ENCODE results near the gene DPM1. TPM values are rescaled to one million over a fixed set of nuclear protein-coding genes. Genes with fewer than 3 reads are reported as not detected.

DPM1 gene
- total and polyA plus RNA-seq, 2 of the 8 experiments (the other 6 are each of a cell fraction or from before 2014, with no cell fraction given): 42.3 to 57.0 TPM

DNA sequence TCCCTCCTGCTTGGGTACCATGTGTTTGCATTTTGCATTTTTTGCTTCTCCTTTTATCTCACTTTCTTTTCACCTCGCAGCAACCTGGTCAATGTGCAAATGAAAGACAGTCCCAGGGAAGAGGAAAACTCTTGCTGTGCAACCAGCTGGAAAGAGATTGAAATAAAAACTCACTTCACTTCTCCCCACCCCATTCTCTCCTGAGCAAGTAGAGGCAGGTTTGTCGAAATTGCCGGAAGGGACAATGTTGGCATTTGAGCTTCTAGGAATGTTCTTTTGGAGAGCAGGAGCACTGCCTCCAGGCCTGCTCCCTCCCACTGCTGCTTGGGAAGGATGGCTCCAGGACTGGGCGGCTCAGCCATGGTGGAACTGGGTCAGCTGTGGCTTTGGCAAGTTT, 34.0 kb upstream of the DPM1 start:
- no peak overlapping the region for H3K14ac ChIP-seq (ENCODE audit: insufficient read length)
- no peaks in the 10 kb centered on the region for H3K36me3 ChIP-seq (ENCODE audit: control insufficient read depth in 2 of 4, insufficient read depth in 4 of 4, low read length in 3 of 4)
- H3K4ac ChIP-seq (replicated peaks; ENCODE audit: insufficient read length, low read depth, low read length): peak overlapping the region; percentile 34
- H2BK5ac ChIP-seq (ENCODE audit: low read depth, low read length): peak overlapping the region; percentile 89; the same call in 1 of the 2 replicates
- no peaks in the 10 kb centered on the region for H4K20me1 ChIP-seq (replicated peaks in 1 of 2; ENCODE audit: control insufficient read depth in 1 of 2, insufficient read depth in 2 of 2, low read length in 2 of 2)
- H3K4me2 ChIP-seq (ENCODE audit: insufficient read depth in 1 of 2, low read depth in 2 of 2, low read length in 2 of 2): peak overlapping the region; percentile 16 to 65
- 2% methylated on average over 4 of the region's 4 CpGs; no CpG with 5 or more reads in 1 of the 2 experiments for WGBS, 2 experiments (ENCODE audit: extremely low coverage in 1 of 2, insufficient coverage in 1 of 2, insufficient read length in 1 of 2, insufficient replicate concordance in 2 of 2, low coverage in 1 of 2, low lambda C conversion rate in 2 of 2, missing lambda C conversion rate in 1 of 2)
- FAIRE-seq (no peak), DNase-seq (ENCODE audit: low read depth in 1 of 2, low spot score in 2 of 2) (no peak)
- peak overlapping the region; percentile 44 for H4K5ac ChIP-seq (ENCODE audit: insufficient read length, low read depth, low read length)
- H4K8ac ChIP-seq (ENCODE audit: extremely low read depth, insufficient read depth, low read length): no peak overlapping the region
- H3K23ac ChIP-seq (ENCODE audit: insufficient read length): no peak overlapping the region
- ChIA-PET CTCF (ENCODE audit: partially characterized antibody) (interaction anchor here (0.5 to 14.3 kb wide), 56 partner anchors 9 to 709 kb away, joined by 3 to 245 read pairs (median 4); no protein-coding TSS in a partner anchor), POLR2A (ENCODE audit: partially characterized antibody) (interaction anchor here (0.9 to 3.4 kb wide), 15 partner anchors 11 to 604 kb away, joined by 3 to 30 read pairs (median 4); no protein-coding TSS in a partner anchor)
- H3K27ac ChIP-seq (ENCODE audit: low read depth, low read length): peak overlapping the region; percentile 44; the same call in 1 of the 2 replicates
- no peaks in the 10 kb centered on the region for H3K79me2 ChIP-seq (ENCODE audit: control insufficient read depth in 1 of 2, insufficient read depth in 2 of 2, low read length in 2 of 2)
- H3K79me1 ChIP-seq (ENCODE audit: low read depth, low read length): no peaks in the 10 kb centered on the region
- no peaks in the 10 kb centered on the region for H3K9me3 ChIP-seq (ENCODE audit: insufficient read depth in 2 of 2, low read depth in 1 of 2, low read length in 1 of 2)
- H3K18ac ChIP-seq (ENCODE audit: extremely low read depth, low read length): peak overlapping the region; percentile 88; the same call in 1 of the 2 replicates
- no peak overlapping the region; a peak in 2 of 7 replicates for H3K9ac ChIP-seq (replicated peaks in 1 of 4; ENCODE audit: extremely low read depth in 1 of 4, low read depth in 3 of 4, low read length in 3 of 4)
- H2BK20ac ChIP-seq (ENCODE audit: low read length): no peak overlapping the region
- H2BK15ac ChIP-seq (ENCODE audit: low read length): 0 out of 2 replicates have a peak overlapping the region, but pooled peaks have one; percentile 22
- peaks cover 0 to 2% (median 0%) of the 10 kb centered on the region in 4 experiments; a peak in 1 of 7 replicates for H3K27me3 ChIP-seq (replicated peaks in 1 of 4; ENCODE audit: control insufficient read depth in 3 of 4, extremely low read depth in 1 of 4, insufficient read depth in 3 of 4, low read length in 3 of 4)
- H3K56ac ChIP-seq (replicated peaks; ENCODE audit: insufficient read length, low read depth, low read length): no peak overlapping the region
- H3K4me1 ChIP-seq (replicated peaks in 1 of 4; ENCODE audit: control insufficient read depth in 3 of 4, insufficient read depth in 4 of 4, low read length in 3 of 4): peaks cover 3 to 19% (median 8%) of the 10 kb centered on the region in 4 experiments; a peak in 6 of 7 replicates
- H3K23me2 ChIP-seq (ENCODE audit: low read depth, low read length): no peaks in the 10 kb centered on the region
- peak overlapping the region; percentile 74 for H2BK120ac ChIP-seq (replicated peaks; ENCODE audit: low read depth, low read length)
- H2AFZ ChIP-seq (ENCODE audit: low read length): no peak overlapping the region
- peak overlapping the region; percentile 70 for H4K91ac ChIP-seq (replicated peaks; ENCODE audit: insufficient read length, low read length)
- H3K4me3 ChIP-seq (ENCODE audit: extremely low read depth in 1 of 4, insufficient read depth in 2 of 4, low read depth in 3 of 4, low read length in 4 of 4): peak overlapping the region in 3 of 4 experiments; percentile 8 to 40 (median 16); a peak in 2 of 8 replicates
- no peak overlapping the region for H2AK5ac ChIP-seq (ENCODE audit: low read depth, low read length)
- H2BK12ac ChIP-seq (ENCODE audit: low read depth, low read length): no peak overlapping the region
- TF ChIP-seq NANOG (IDR thresholded peaks at IDR 0.05; ENCODE audit: insufficient read depth, low read depth, low read length, poor library complexity, severe bottlenecking) (no peak), SIRT6 (IDR thresholded peaks at IDR 0.05; ENCODE audit: low read length) (no peak), SP2 (IDR thresholded peaks at IDR 0.05; ENCODE audit: low read length) (no peak), EP300 (IDR thresholded peaks at IDR 0.05; ENCODE audit: borderline replicate concordance in 1 of 2, low read depth in 2 of 2, low read length in 2 of 2) (no peak), CBX5 (IDR thresholded peaks at IDR 0.05; ENCODE audit: low read depth, low read length) (no peak), POLR2A (IDR thresholded peaks at IDR 0.05; ENCODE audit: control extremely low read depth in 1 of 2, low read depth in 2 of 2, low read length in 2 of 2) (peak in 1 of 2 experiments; percentile 9; a peak in 1 of 3 replicates), TEAD4 (IDR thresholded peaks at IDR 0.05; ENCODE audit: low read depth, low read length) (0 out of 2 replicates have a peak, but pooled peaks have one; percentile 13), CTCF (IDR thresholded peaks at IDR 0.05; ENCODE audit: control extremely low read depth in 1 of 3, insufficient read depth in 1 of 3, low read depth in 1 of 3, low read length in 3 of 3) (no peak)
- TF ChIP-seq, protein P1, sequence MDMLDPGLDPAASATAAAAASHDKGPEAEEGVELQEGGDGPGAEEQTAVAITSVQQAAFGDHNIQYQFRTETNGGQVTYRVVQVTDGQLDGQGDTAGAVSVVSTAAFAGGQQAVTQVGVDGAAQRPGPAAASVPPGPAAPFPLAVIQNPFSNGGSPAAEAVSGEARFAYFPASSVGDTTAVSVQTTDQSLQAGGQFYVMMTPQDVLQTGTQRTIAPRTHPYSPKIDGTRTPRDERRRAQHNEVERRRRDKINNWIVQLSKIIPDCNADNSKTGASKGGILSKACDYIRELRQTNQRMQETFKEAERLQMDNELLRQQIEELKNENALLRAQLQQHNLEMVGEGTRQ (IDR thresholded peaks at IDR 0.05; ENCODE audit: low read length): no peak
